ENCODE data around the gene NAP1L5. TPM values are rescaled to one million over a fixed set of nuclear protein-coding genes. Genes with fewer than 3 reads are reported as not detected.

The NAP1L5 gene
- total and polyA plus RNA-seq, 8 donors, result 3.1 to 22.6 (median 5.8) TPM; not detected in 1

- peaks cover 0 to 20% (median 9%) of the 10 kb centered on the region in 4 donors for H3K4me1 ChIP-seq
- 79 to 89% (median 82%) methylated on average over 7 of the region's 7 CpGs for WGBS, 5 donors
- intact Hi-C loops (cut with DNase I; ENCODE audit: low total_unique reads), result no loop called here
- no peak overlapping the region for H3K4me3 ChIP-seq
- no peak overlapping the region for H3K27ac ChIP-seq
- TF ChIP-seq POLR2AphosphoS5 (IDR thresholded peaks at IDR 0.05) (no peak), CTCF (IDR thresholded peaks at IDR 0.05) (no peak), EP300 (IDR thresholded peaks at IDR 0.05) (no peak), POLR2A (IDR thresholded peaks at IDR 0.05) (no peak)
- DNase-seq, result no peak
- H3K9me3 ChIP-seq, result no peaks in the 10 kb centered on the region
- peaks cover 7 to 56% (median 48%) of the 10 kb centered on the region in 4 donors for H3K36me3 ChIP-seq
- no peaks in the 10 kb centered on the region for H3K27me3 ChIP-seq
Observed at GRCh38 chr4:88660446-88661294, 37.0 kb downstream of the NAP1L5 start.

- Histone ChIP-seq H3K4me1 (peaks cover 0 to 20% (median 9%) of the 10 kb centered on the region in 4 donors), H3K27me3 (no peaks in the 10 kb centered on the region), H3K27ac (no peak overlapping the region), H3K9me3 (no peaks in the 10 kb centered on the region), H3K4me3 (no peak overlapping the region), H3K36me3 (peaks cover 13 to 56% (median 50%) of the 10 kb centered on the region in 4 donors)
- DNase-seq, result no peak
- intact Hi-C loops (cut with DNase I; ENCODE audit: low total_unique reads), result loop anchor here (10.0 kb wide), 2 partner anchors 75 to 125 kb away; no protein-coding TSS in a partner anchor
- TF ChIP-seq POLR2A (IDR thresholded peaks at IDR 0.05) (no peak), POLR2AphosphoS5 (IDR thresholded peaks at IDR 0.05) (no peak), CTCF (IDR thresholded peaks at IDR 0.05) (no peak), EP300 (IDR thresholded peaks at IDR 0.05) (no peak)
Observed at GRCh38 chr4:88659890-88660208, 37.8 kb downstream of the NAP1L5 start.

- no peaks in the 10 kb centered on the region for H3K27me3 ChIP-seq
- intact Hi-C loops (cut with DNase I; ENCODE audit: low total_unique reads), result loop anchor here (10.0 kb wide), 2 partner anchors 74 to 124 kb away; no protein-coding TSS in a partner anchor
- peaks cover 13 to 55% (median 48%) of the 10 kb centered on the region in 4 donors for H3K36me3 ChIP-seq
- TF ChIP-seq CTCF (IDR thresholded peaks at IDR 0.05) (peak in 5 of 7 experiments; percentile 74 to 84 (median 79)), EP300 (IDR thresholded peaks at IDR 0.05) (no peak), POLR2A (IDR thresholded peaks at IDR 0.05) (no peak), POLR2AphosphoS5 (IDR thresholded peaks at IDR 0.05) (peak in 2 of 3 donors; percentile 4 to 62)
- H3K4me3 ChIP-seq, result no peak overlapping the region
- peak; percentile 64 to 83 for DNase-seq
- no peaks in the 10 kb centered on the region for H3K9me3 ChIP-seq
- peak overlapping the region in 4 of 5 donors; percentile 30 to 56 (median 46) for H3K27ac ChIP-seq
- WGBS, 5 donors, result 25 to 35% (median 25%) methylated on average over 4 of the region's 4 CpGs
- H3K4me1 ChIP-seq, result peaks cover 0 to 20% (median 9%) of the 10 kb centered on the region in 4 donors
Observed at GRCh38 chr4:88659055-88659889, 38.4 kb downstream of the NAP1L5 start.

GRCh38 chr4:88655226-88655625 lies 42.4 kb downstream of the NAP1L5 start:
- intact Hi-C loops (cut with DNase I; ENCODE audit: low total_unique reads), result loop anchor here (10.0 kb wide), 2 partner anchors 70 to 120 kb away; no protein-coding TSS in a partner anchor

More at GRCh38 chr4:88655226-88655625, 42.4 kb downstream of the NAP1L5 start:
- TF ChIP-seq POLR2A (IDR thresholded peaks at IDR 0.05) (no peak), POLR2AphosphoS5 (IDR thresholded peaks at IDR 0.05) (no peak), CTCF (IDR thresholded peaks at IDR 0.05) (no peak), EP300 (IDR thresholded peaks at IDR 0.05) (no peak)
- WGBS, 5 donors, result 78 to 89% (median 87%) methylated on average over 3 of the region's 3 CpGs
- Histone ChIP-seq H3K27me3 (no peaks in the 10 kb centered on the region), H3K4me3 (no peak overlapping the region), H3K4me1 (peaks cover 0 to 23% (median 9%) of the 10 kb centered on the region in 4 donors), H3K27ac (no peak overlapping the region), H3K9me3 (no peaks in the 10 kb centered on the region), H3K36me3 (peaks cover 16 to 42% (median 36%) of the 10 kb centered on the region in 4 donors)
- DNase-seq, result no peak

Data from stomach (tissue), 9 donors.